Neural cell (in vitro differentiated cells): ENCODE results near the gene TACC3. TPM values are rescaled to one million over a fixed set of nuclear protein-coding genes. Genes with fewer than 3 reads are reported as not detected.

Source experiments
- H2AFZ ChIP-seq: fragments of 200-600, 300-800 bp; sonication (generic), shearing (Covaris generic); 2 replicates; pipeline ENCODE4 v1.6.0; 2014; ENCODE audit warnings: low read depth, mild to moderate bottlenecking, antibody characterized with exemption, low read length, moderate library complexity
- H3F3A ChIP-seq: fragments of 200-600 bp; shearing (Covaris generic); 2 replicates; pipeline ENCODE4 v1.6.1; 2016; ENCODE audit warnings: mild to moderate bottlenecking, moderate library complexity, mixed read lengths, antibody characterized with exemption, low read length; ENCODE audit not compliant: insufficient read depth, poor library complexity, severe bottlenecking
- H3K27ac ChIP-seq: fragments of 200-600, 300-800 bp; sonication (generic), shearing (Covaris generic); 2 replicates; pipeline ENCODE4 v1.5.1; 2014; ENCODE audit warnings: mild to moderate bottlenecking, low read length, moderate library complexity
- H3K27me3 ChIP-seq: fragments of 300-800, 200-600 bp; sonication (generic), shearing (Covaris generic); 2 replicates; pipeline ENCODE4 v1.6.0; 2014; ENCODE audit warnings: mild to moderate bottlenecking, low read depth, low read length, moderate library complexity; ENCODE audit not compliant: insufficient read depth
- H3K36me3 ChIP-seq: fragments of 300-800, 200-600 bp; sonication (generic), shearing (Covaris generic); 2 replicates; pipeline ENCODE4 v1.5.1; 2014; ENCODE audit warnings: mild to moderate bottlenecking, antibody characterized with exemption, low read length, moderate library complexity; ENCODE audit not compliant: insufficient read depth
- H3K4me2 ChIP-seq: fragments of 300-800, 200-600 bp; sonication (generic), shearing (Covaris generic); 2 replicates; pipeline ENCODE4 v1.6.0; 2014; ENCODE audit warnings: mild to moderate bottlenecking, low read length
- H3K4me3 ChIP-seq: fragments of 300-800, 200-600 bp; sonication (generic), shearing (Covaris generic); 2 replicates; pipeline ENCODE4 v1.5.1; 2014; ENCODE audit warnings: mild to moderate bottlenecking, low read length, moderate library complexity
- H3K79me2 ChIP-seq: fragments of 200-600 bp; shearing (Covaris generic); replicated peaks from 2 replicates; pipeline ENCODE4 v1.6.0; 2014; ENCODE audit warnings: mild to moderate bottlenecking, low read length, moderate library complexity; ENCODE audit not compliant: insufficient read depth
- H3K9ac ChIP-seq: fragments of 300-800, 200-600 bp; sonication (generic), shearing (Covaris generic); 2 replicates; pipeline ENCODE4 v1.6.1; 2016; ENCODE audit warnings: mild to moderate bottlenecking, low read length, mixed read lengths
- H3K9me2 ChIP-seq: fragments of 200-600 bp; shearing (Covaris generic); 2 replicates; pipeline ENCODE4 v1.6.1; 2016; ENCODE audit warnings: mild to moderate bottlenecking, low read length, mixed read lengths; ENCODE audit not compliant: insufficient read depth
- H3K9me3 ChIP-seq: fragments of 200-600, 300-800 bp; sonication (generic), shearing (Covaris generic); 2 replicates; pipeline ENCODE4 v1.6.1; 2016; ENCODE audit warnings: mild to moderate bottlenecking, mixed run types, low read length, moderate library complexity, mixed read lengths
- H4K20me1 ChIP-seq: fragments of 200-600 bp; shearing (Covaris generic); 2 replicates; pipeline ENCODE4 v1.6.1; 2016; ENCODE audit warnings: mild to moderate bottlenecking, mixed run types; ENCODE audit not compliant: insufficient read depth
- CTCF ChIP-seq: fragments of 450-650 bp; IDR thresholded peaks from 2 replicates; pipeline ENCODE4 v1.5.1; 2014; ENCODE audit warnings: antibody characterized with exemption, mild to moderate bottlenecking, moderate library complexity; ENCODE audit not compliant: poor library complexity, severe bottlenecking
- EP300 ChIP-seq: fragments of 450-650 bp; conservative IDR thresholded peaks from 2 replicates; pipeline ENCODE4 v1.6.1; 2014; ENCODE audit warnings: antibody characterized with exemption, mild to moderate bottlenecking, moderate library complexity; ENCODE audit not compliant: poor library complexity, severe bottlenecking
- EZH2 ChIP-seq: fragments of 200-600, 300-800 bp; shearing (Covaris generic), sonication (generic); IDR thresholded peaks from 2 replicates; pipeline ENCODE4 v1.6.1; 2014; ENCODE audit warnings: antibody characterized with exemption, low read length, borderline replicate concordance, mild to moderate bottlenecking; ENCODE audit not compliant: insufficient read depth, poor library complexity, severe bottlenecking
- MXI1 ChIP-seq: fragments of 450-650 bp; conservative IDR thresholded peaks from 2 replicates; pipeline ENCODE4 v1.6.1; 2014; ENCODE audit warnings: antibody characterized with exemption, mild to moderate bottlenecking; ENCODE audit not compliant: poor library complexity, severe bottlenecking
- POLR2AphosphoS5 ChIP-seq: IDR thresholded peaks from 2 replicates; pipeline ENCODE4 v1.6.1; 2012
- RAD21 ChIP-seq: fragments of 450-650 bp; conservative IDR thresholded peaks from 2 replicates; pipeline ENCODE4 v1.6.1; 2014; ENCODE audit warnings: antibody characterized with exemption, mild to moderate bottlenecking, moderate library complexity
- REST ChIP-seq: IDR thresholded peaks from 2 replicates; pipeline ENCODE4 v1.6.1; 2012; ENCODE audit warnings: borderline replicate concordance
- SMC3 ChIP-seq: fragments of 450-650 bp; conservative IDR thresholded peaks from 2 replicates; pipeline ENCODE4 v1.6.1; 2014; ENCODE audit warnings: antibody characterized with exemption, mild to moderate bottlenecking, moderate library complexity; ENCODE audit not compliant: poor library complexity
- TAF1 ChIP-seq: IDR thresholded peaks from 2 replicates; pipeline ENCODE4 v1.6.1; 2012; ENCODE audit warnings: low read depth
- polyA plus RNA-seq: library from polyadenylated mRNA; depleted of rRNA; stranded (reverse); fragments of >200 nt; gene quantifications from 2 replicates; pipeline ENCODE4 v1.2.3, GENCODE V29; 2014

Gene TACC3
- polyA plus RNA-seq, 1 donor from 2014 or later: 2.6 TPM

GRCh38 chr4:1720163-1720983 lies 948 bp upstream of the TACC3 start:
- H3K79me2 ChIP-seq: peaks cover 20% of the 10 kb centered on the region
- peak overlapping the region; percentile 56 for H2AFZ ChIP-seq
- H4K20me1 ChIP-seq: no peaks in the 10 kb centered on the region

GRCh38 chr4:1721666-1722550 lies 587 bp downstream of the TACC3 start:
- no peaks in the 10 kb centered on the region for H3K36me3 ChIP-seq
- no peak overlapping the region for H3K9ac ChIP-seq
- H3F3A ChIP-seq: no peaks in the 10 kb centered on the region
- no peaks in the 10 kb centered on the region for H4K20me1 ChIP-seq
- no peaks in the 10 kb centered on the region for H3K9me3 ChIP-seq
- no peaks in the 10 kb centered on the region for H3K9me2 ChIP-seq
- peaks cover 20% of the 10 kb centered on the region for H3K79me2 ChIP-seq
- no peak for TF ChIP-seq RAD21
- TF ChIP-seq REST: no peak
- TF ChIP-seq EP300: no peak
- no peak for TF ChIP-seq POLR2AphosphoS5
- TF ChIP-seq EZH2: no peak
- TF ChIP-seq SMC3: no peak
- no peak for TF ChIP-seq MXI1
- TF ChIP-seq TAF1: no peak
- no peak for TF ChIP-seq CTCF
- no peak overlapping the region for H2AFZ ChIP-seq
- H3K4me3 ChIP-seq: peak overlapping the region; percentile 95
- H3K27me3 ChIP-seq: no peaks in the 10 kb centered on the region
- H3K4me2 ChIP-seq: no peak overlapping the region
- no peak overlapping the region for H3K27ac ChIP-seq

More at GRCh38 chr4:1720163-1720983, 948 bp upstream of the TACC3 start:
- TF ChIP-seq TAF1 (peak; percentile 38), MXI1 (peak; percentile 62), EZH2 (no peak), EP300 (no peak), RAD21 (no peak), POLR2AphosphoS5 (peak; percentile 28)
- no peaks in the 10 kb centered on the region for H3F3A ChIP-seq
- H3K9ac ChIP-seq: peak overlapping the region; percentile 74
- peak overlapping the region; percentile 95 for H3K4me3 ChIP-seq
- H3K4me2 ChIP-seq: peak overlapping the region; percentile 62
- no peaks in the 10 kb centered on the region for H3K9me2 ChIP-seq
- H3K36me3 ChIP-seq: no peaks in the 10 kb centered on the region
- peak overlapping the region; percentile 52 for H3K27ac ChIP-seq
- no peaks in the 10 kb centered on the region for H3K9me3 ChIP-seq
- no peaks in the 10 kb centered on the region for H3K27me3 ChIP-seq
